Adrenal gland (tissue), 5 donors: ENCODE data around the gene ATOH8.

Source experiments
- POLR2A ChIP-seq, 2 donors: fragments of 450-650 bp; IDR thresholded peaks; one replicate each; pipeline ENCODE4 v1.6.1; 2017; ENCODE audit warnings: antibody characterized with exemption in 2 of 2, mild to moderate bottlenecking in 2 of 2, moderate library complexity in 1 of 2
- TF ChIP-seq, protein P1 (sequence below), 6 experiments: fragments of 450-650 bp in 4 of 6; fragments of 200-600 bp in 2 of 6; sonication (generic) in 1 of 6; IDR thresholded peaks; 1 replicate in 5 of 6; 2 replicates in 1 of 6; pipeline versions ENCODE4 v1.5.1 to v1.8.0; 2016 to 2021; ENCODE audit warnings: antibody characterized with exemption in 6 of 6, mild to moderate bottlenecking in 2 of 6, moderate library complexity in 1 of 6
- donor health status: DM: no; HTN: no; CAD: no.

DNA sequence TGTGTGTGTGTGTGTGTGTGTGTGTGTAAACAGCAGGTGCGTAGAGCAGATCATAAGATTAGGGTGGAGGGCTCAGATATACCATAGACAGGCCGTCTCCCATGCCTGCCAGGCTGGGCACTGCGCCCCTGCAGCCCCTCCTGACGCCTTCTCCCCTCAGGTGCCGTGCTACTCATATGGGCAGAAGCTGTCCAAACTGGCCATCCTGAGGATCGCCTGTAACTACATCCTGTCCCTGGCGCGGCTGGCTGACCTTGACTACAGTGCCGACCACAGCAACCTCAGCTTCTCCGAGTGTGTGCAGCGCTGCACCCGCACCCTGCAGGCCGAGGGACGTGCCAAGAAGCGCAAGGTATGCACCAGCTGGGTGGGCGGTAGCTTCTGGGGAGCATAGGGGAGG is 10.0 kb downstream of the ATOH8 start:
- TF ChIP-seq, protein P1, sequence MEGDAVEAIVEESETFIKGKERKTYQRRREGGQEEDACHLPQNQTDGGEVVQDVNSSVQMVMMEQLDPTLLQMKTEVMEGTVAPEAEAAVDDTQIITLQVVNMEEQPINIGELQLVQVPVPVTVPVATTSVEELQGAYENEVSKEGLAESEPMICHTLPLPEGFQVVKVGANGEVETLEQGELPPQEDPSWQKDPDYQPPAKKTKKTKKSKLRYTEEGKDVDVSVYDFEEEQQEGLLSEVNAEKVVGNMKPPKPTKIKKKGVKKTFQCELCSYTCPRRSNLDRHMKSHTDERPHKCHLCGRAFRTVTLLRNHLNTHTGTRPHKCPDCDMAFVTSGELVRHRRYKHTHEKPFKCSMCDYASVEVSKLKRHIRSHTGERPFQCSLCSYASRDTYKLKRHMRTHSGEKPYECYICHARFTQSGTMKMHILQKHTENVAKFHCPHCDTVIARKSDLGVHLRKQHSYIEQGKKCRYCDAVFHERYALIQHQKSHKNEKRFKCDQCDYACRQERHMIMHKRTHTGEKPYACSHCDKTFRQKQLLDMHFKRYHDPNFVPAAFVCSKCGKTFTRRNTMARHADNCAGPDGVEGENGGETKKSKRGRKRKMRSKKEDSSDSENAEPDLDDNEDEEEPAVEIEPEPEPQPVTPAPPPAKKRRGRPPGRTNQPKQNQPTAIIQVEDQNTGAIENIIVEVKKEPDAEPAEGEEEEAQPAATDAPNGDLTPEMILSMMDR (IDR thresholded peaks at IDR 0.05), result no peak
- no peak for TF ChIP-seq POLR2A (IDR thresholded peaks at IDR 0.05)
